ENCODE results near the gene LRRC40. TPM values are rescaled to one million over a fixed set of nuclear protein-coding genes. Genes with fewer than 3 reads are reported as not detected.

LRRC40 gene
- polyA plus RNA-seq, 1 donor (not counting 4 experiments of a cell fraction or from before 2014, with no cell fraction given) = 28.5 TPM

DNA sequence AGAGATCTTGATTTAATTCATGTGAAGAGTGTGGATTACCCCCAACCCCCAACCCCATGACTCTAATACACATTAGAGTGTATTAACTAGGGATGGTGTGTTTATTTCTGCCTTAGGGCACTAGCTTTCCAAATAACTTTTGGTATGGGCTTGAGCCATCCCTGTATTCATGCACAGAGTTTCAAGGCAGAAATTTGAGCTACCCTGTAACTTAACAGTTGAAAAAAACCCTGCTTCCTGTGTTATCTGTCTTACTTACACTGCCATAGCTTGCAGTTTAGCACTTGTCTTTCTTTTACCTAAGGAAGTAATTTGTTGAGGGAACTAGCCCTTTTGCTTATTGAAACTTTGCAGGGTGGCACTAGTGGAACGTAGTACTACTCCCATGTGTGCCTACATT, 22.1 kb upstream of the LRRC40 start:
- H3K9me3 ChIP-seq (ENCODE audit: control insufficient read depth, low read depth, low read length) = no peaks in the 10 kb centered on the region
- peaks cover 6% of the 10 kb centered on the region for H4K20me1 ChIP-seq (ENCODE audit: control insufficient read depth, extremely low read depth, insufficient read depth, low read length)
- no peak overlapping the region for H3K27ac ChIP-seq (ENCODE audit: control insufficient read depth, insufficient read depth, low read length)
- no peaks in the 10 kb centered on the region for H3K27me3 ChIP-seq (ENCODE audit: control insufficient read depth, extremely low read depth, insufficient read depth, low read length)
- TF ChIP-seq EZH2 (IDR thresholded peaks at IDR 0.05; ENCODE audit: low read length) = no peak
- TF ChIP-seq, protein P1, sequence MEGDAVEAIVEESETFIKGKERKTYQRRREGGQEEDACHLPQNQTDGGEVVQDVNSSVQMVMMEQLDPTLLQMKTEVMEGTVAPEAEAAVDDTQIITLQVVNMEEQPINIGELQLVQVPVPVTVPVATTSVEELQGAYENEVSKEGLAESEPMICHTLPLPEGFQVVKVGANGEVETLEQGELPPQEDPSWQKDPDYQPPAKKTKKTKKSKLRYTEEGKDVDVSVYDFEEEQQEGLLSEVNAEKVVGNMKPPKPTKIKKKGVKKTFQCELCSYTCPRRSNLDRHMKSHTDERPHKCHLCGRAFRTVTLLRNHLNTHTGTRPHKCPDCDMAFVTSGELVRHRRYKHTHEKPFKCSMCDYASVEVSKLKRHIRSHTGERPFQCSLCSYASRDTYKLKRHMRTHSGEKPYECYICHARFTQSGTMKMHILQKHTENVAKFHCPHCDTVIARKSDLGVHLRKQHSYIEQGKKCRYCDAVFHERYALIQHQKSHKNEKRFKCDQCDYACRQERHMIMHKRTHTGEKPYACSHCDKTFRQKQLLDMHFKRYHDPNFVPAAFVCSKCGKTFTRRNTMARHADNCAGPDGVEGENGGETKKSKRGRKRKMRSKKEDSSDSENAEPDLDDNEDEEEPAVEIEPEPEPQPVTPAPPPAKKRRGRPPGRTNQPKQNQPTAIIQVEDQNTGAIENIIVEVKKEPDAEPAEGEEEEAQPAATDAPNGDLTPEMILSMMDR (optimal IDR thresholded peaks at IDR 0.05 in 1 of 3, IDR thresholded peaks at IDR 0.05 in 1 of 3, conservative IDR thresholded peaks at IDR 0.05 in 1 of 3; ENCODE audit: extremely low read depth in 1 of 3, insufficient read depth in 2 of 3, low read length in 3 of 3) = no peak
- H3K9me1 ChIP-seq (ENCODE audit: control insufficient read depth, extremely low read depth, insufficient read depth, low read length) = no peaks in the 10 kb centered on the region
- H3K4me2 ChIP-seq (ENCODE audit: control insufficient read depth, extremely low read depth, insufficient read depth, low read depth, low read length) = no peak overlapping the region
- dilution Hi-C loops (cut with MboI; ENCODE audit: extremely low pct_ligation_motif_present, low sequenced_read_pairs) = no loop called here
- peaks cover 24% of the 10 kb centered on the region for H3K4me1 ChIP-seq (ENCODE audit: control insufficient read depth, extremely low read depth, insufficient read depth, low read length)
- H2AFZ ChIP-seq (ENCODE audit: control insufficient read depth, low read length) = no peak overlapping the region
- peak; percentile 26 for FAIRE-seq
- no peak overlapping the region for H3K4me3 ChIP-seq (ENCODE audit: control insufficient read depth in 2 of 3, extremely low read depth in 1 of 3, insufficient read depth in 2 of 3, low read depth in 1 of 3, low read length in 3 of 3)
- peaks cover 15 to 34% of the 10 kb centered on the region in 2 experiments for H3K36me3 ChIP-seq (ENCODE audit: control insufficient read depth in 2 of 2, extremely low read depth in 1 of 2, insufficient read depth in 2 of 2, low read length in 2 of 2)
- H3K79me2 ChIP-seq (ENCODE audit: control insufficient read depth, insufficient read depth, low read length) = peaks cover 74% of the 10 kb centered on the region
- no peak for DNase-seq (ENCODE audit: low read depth, low spot score)
- no peak overlapping the region for H3K9ac ChIP-seq (ENCODE audit: control insufficient read depth, extremely low read depth, insufficient read depth, low read length)

DNA sequence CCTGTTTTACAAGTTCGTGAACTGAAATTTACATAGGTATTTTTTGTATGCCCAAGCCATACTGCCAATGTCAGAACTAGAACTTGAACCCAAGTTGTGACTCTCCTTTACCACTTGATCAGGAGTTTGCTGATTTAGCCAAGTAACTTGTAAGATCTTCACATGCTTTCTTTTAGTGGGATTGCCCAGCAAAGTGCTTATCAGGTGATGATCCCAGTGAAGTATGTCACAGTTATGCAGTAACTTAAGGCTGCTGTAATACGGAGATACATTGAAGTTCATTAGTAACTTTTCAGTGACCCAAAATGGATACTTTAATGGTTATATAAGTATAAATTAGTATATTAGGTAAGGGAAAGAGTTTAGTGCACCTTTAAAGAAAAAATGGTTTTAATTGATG, 19.6 kb upstream of the LRRC40 start:
- H3K4me1 ChIP-seq (ENCODE audit: control insufficient read depth, extremely low read depth, insufficient read depth, low read length) = peaks cover 29% of the 10 kb centered on the region
- no peak for FAIRE-seq

More for the DNA sequence above, 19.6 kb upstream of the LRRC40 start:
- TF ChIP-seq EZH2 (IDR thresholded peaks at IDR 0.05; ENCODE audit: low read length) = no peak
- TF ChIP-seq, protein P1 (optimal IDR thresholded peaks at IDR 0.05 in 1 of 3, IDR thresholded peaks at IDR 0.05 in 1 of 3, conservative IDR thresholded peaks at IDR 0.05 in 1 of 3; ENCODE audit: extremely low read depth in 1 of 3, insufficient read depth in 2 of 3, low read length in 3 of 3) = no peak
- Histone ChIP-seq H3K9ac (ENCODE audit: control insufficient read depth, extremely low read depth, insufficient read depth, low read length) (no peak overlapping the region), H3K27me3 (ENCODE audit: control insufficient read depth, extremely low read depth, insufficient read depth, low read length) (no peaks in the 10 kb centered on the region), H3K36me3 (ENCODE audit: control insufficient read depth in 2 of 2, extremely low read depth in 1 of 2, insufficient read depth in 2 of 2, low read length in 2 of 2) (peaks cover 7 to 18% of the 10 kb centered on the region in 2 experiments), H3K4me2 (ENCODE audit: control insufficient read depth, extremely low read depth, insufficient read depth, low read depth, low read length) (no peak overlapping the region), H2AFZ (ENCODE audit: control insufficient read depth, low read length) (no peak overlapping the region), H3K9me3 (ENCODE audit: control insufficient read depth, low read depth, low read length) (no peaks in the 10 kb centered on the region), H3K27ac (ENCODE audit: control insufficient read depth, insufficient read depth, low read length) (no peak overlapping the region), H3K4me3 (ENCODE audit: control insufficient read depth in 2 of 3, extremely low read depth in 1 of 3, insufficient read depth in 2 of 3, low read depth in 1 of 3, low read length in 3 of 3) (no peak overlapping the region), H3K9me1 (ENCODE audit: control insufficient read depth, extremely low read depth, insufficient read depth, low read length) (no peaks in the 10 kb centered on the region), H3K79me2 (ENCODE audit: control insufficient read depth, insufficient read depth, low read length) (peaks cover 81% of the 10 kb centered on the region), H4K20me1 (ENCODE audit: control insufficient read depth, extremely low read depth, insufficient read depth, low read length) (peaks cover 6% of the 10 kb centered on the region)
- dilution Hi-C loops (cut with MboI; ENCODE audit: extremely low pct_ligation_motif_present, low sequenced_read_pairs) = no loop called here
- DNase-seq (ENCODE audit: low read depth, low spot score) = no peak
